HG03571 (cell line): ENCODE data around the gene NOX4.

Experiments used
- ATAC-seq: cut with Tn5 transposase; IDR thresholded peaks from one replicate; pipeline ENCODE4 v1.9.1; 2021; ENCODE audit not compliant: unreplicated experiment

The NOX4 gene

DNA sequence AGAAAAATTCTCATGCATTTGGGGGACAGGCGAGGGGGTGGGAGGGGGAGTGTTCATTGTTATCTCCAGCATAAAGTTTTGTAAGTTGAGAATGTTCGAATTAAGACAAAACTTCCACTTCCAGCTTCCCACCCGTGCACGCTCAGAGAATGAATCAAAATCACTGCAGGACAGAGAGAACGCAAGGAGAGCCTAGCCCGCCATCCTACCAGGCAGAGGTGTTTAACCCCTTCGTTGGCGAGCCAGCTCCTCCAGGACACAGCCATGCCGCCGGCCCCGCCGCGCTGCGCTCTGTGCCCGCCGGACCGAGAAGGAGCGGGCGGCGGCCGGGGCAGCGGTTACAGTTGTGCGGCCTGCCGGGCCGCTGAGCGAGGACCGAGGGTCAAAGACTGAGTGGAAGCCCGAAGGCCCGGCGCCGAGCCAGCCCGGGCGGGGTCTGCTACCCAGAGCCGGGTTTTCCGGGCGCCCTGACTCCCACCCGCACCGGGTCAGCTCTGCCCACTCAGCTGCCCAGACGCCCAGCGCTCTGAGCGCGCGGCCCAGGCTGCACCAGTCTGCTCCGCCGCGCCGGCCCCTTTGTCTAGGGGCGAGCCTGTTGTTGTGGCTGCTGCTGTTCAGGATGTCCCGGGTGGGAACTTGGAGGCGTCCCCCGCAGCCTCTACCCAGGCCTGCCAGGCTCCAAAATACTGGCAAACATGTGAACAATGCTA lies at the start of gene NOX4:
Gene NOX4, minus strand, starts transcription at position 395 of the 710 bp plus-strand sequence. Its CDS starts 129 bp downstream, at position 266.
- ATAC-seq, result no peak

DNA sequence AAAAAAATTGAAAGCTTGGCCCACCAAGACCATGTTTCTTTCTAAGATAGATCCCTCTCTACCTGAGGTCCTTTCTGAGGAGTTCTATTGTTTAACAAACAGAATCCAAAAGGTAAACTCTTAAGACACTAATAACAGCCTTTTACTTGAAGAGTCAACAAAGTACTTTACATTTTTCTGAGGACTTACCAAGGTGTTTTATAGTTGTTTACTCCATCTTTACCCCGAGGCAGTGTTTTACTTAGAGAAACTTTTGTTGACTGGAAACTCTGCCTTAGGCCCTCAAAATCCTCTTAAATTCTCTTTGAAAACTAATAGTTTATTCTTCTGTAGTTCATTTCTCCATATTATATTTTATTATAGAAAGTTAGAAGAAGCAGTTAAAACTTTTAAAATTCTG lies 49.7 kb upstream of the NOX4 start:
- ATAC-seq, result no peak

DNA sequence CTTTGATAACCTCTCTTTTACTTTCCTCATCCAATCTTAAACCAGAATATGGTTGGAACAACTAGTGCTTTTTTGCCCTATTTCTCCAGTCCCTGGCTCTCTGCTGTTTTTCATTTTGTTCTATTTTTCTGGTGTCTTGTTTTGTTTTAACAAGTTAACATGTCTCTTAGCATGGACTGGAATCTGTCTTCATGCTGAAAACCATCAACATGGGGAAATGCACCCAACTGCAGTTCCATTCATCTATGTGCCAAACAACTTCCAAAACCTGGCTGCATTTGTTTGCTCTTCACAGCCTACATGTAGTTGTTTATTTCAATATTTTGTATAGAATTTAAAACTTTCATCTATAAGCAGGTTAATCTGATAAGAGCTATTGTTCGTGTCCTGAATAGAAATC lies 46.8 kb upstream of the NOX4 start:
- no peak for ATAC-seq

DNA sequence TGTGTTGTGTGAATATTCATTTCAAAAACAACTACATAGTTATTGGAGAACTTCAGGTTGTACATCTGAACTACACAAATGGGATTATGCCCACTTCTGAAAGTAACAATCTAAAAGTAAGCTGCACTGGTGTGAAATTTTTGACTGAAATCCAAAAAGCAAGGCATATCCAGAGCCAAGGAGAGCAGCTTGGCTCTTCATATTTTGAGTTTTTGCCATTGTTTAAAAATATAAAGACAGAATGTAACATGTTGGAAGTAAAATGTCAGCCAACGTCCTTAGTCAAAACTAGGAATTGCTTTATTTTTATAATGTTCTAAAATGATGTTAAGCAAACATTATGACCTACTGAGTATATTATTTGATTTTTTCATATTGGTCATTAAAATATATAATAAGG lies 45.8 kb upstream of the NOX4 start:
- ATAC-seq, result no peak

DNA sequence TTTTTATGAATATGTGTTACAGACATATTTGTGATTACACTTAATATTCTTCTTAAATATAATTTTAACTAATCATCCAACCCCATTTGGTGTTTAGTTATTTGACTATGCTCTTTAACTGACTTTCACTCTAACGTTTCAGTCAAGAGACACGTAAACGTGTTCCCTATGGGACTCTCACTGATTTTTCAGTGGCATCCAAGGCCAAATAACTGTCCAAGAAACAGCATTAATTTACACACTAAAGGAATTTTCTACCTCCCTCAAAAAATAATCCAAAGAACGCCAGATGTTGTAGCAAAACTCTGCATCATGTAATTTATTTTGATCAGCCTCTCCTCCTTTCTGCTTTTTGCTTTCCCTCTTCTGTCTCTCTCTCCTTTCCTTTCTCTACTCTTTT lies 44.0 kb upstream of the NOX4 start:
- ATAC-seq, result no peak

DNA sequence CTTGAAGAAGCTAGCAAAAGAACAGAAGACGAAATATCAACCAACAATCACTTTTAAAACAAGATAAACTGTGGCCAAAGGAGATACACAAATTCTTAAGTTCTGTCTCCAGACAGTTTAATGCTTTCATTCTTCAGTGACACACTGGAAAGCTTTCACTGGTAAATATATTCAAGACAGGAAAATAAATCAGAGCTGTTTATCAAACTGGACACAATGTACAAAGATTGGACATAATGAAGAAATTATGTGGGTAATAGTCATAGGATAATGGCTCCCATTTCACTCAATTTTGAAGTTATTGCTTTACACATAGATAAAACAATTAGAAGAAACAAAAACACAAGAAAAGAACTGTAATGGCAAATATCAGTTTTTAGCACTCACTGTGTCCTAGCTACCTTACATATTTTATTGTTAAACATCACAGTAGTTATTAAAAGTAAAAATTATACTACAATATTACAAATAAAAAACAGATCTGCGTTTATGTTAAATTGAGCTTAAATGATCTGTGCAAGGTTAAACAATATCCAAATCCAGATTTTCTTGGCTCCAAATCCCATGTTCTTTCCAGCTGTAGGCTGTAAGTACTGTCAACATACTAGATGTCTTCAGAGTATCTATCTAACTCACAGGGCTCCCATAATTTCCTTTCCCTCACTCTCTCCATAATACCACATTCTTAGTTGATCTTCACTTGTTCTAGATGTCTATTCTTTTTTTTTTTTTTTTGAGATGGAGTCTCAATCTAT lies 38.6 kb upstream of the NOX4 start:
- no peak for ATAC-seq

DNA sequence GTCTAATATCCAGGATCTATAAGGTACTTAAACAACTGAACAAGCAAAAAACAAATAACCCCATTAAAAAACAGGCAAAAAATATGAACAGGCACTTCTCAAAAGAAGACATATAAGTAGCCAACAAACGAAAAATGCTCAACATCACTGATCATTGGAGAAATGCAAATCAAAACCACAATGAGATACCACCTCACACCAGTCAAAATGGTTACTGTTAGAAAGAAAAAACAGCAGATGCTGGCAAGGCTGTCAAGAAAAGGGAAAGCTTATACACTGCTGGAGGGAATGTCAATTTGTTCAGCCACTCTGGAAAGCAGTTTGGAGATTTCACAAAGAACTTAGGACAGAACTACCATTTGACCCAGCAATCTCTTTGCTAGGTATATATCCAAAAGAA lies 30.6 kb upstream of the NOX4 start:
- no peak for ATAC-seq

DNA sequence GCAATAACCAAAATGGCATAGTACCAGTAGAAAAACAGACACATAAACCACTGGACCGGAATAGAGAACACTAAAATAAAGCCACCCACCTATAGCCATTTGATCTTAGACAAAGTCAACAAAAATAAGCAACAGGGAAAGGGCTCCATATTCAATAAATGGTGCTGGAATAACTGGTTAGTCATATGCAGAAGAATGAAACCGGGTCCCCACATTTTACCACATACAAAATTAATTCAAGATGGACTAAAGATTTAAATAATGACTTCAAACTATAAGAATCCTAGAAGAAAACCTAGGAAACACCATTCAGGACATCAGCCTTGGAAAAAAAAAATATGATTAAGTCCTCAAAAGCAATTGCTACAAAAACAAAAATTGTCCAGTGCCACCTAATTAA lies 30.1 kb upstream of the NOX4 start:
- no peak for ATAC-seq

DNA sequence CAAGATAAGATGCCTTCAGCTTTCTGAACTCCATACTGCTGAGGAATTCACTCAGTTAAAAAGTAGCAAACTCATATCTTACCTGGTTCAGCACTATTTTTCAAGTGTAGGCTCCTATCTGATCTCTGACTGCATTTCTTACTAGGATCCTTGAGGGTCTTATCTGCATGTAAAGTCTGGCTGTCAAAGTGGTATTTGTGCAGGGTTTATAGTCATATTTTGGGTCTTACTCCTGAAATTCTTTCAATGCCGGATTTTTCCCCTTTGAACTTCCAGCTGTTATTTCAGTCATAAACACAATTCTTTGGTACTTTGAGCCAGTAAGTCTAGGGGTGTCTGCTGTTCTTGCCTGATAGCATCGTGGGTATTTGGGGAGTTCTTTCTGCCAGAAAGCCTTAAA lies 25.3 kb upstream of the NOX4 start:
- ATAC-seq, result no peak

DNA sequence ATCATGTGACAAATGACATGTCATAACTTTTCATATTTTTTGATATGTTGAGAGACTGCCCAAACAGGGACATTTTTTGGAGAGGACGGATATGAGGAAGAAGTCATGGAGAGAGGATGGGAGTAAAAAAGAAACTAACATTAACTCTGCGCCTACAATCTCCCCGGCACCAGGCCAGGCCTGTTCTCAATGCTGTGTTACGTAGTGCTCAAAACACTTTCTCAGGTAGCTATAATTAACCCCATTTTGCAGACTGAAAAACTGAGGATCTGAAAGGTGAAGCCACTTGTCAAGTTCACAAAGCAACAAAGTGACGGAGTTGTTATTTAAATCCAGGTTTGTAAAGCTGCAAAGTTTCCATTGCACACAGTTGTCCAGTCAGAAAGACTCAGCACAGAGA lies 17.4 kb upstream of the NOX4 start:
- ATAC-seq, result no peak

DNA sequence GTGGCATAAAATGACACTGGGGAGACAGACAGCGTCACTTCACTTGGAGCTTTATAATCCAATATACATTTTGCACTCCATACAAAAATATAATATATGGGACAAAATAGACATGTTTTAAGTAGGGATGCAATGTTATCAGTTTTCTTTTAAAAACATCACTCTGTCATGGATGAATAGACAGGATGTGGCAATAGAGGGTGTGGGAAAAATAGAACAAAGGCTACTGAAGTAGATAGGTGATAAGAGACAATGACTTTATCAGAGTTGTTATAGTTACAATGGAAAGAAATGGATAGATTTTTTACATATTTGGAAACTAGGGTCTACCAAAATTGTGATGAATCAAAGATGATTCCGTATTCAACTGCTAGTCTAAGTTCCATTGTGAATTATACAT lies 13.1 kb upstream of the NOX4 start:
- no peak for ATAC-seq

DNA sequence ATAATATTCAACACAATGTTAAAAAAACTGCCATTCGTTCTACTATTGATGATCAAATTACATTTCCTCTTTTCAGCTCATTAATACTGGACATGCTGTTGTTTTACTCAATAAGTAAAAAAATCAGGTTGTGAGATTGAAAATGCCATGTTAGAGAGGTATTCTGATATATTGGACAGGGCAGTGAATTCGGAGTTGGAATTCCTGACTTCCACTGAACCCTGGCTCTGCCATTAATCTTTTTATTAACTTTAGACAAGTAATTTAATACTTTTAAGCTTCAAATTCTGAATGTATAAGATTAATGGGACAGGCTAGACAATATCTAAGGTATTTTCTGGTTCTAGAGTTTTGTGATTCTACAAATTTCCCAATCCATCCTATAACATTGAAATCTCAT lies 12.2 kb upstream of the NOX4 start:
- no peak for ATAC-seq

DNA sequence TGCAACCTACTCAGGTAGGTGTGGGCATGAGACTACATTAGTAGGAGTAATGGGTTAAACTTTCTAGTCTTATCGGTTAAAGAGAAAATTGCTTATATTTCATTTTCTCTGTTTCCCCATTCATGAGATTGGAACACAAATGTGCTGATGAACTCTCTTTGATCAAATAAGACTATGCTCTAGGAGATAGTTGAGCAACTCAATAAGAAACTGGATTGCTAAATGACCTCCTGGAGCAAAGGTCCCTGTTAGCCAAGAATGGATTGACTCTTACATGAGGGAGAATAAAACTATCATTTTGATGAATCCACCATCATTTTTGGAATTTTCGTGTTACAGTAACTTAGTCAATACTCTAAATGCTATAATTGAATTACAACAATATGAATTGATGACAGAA lies 11.1 kb upstream of the NOX4 start:
- ATAC-seq, result no peak

DNA sequence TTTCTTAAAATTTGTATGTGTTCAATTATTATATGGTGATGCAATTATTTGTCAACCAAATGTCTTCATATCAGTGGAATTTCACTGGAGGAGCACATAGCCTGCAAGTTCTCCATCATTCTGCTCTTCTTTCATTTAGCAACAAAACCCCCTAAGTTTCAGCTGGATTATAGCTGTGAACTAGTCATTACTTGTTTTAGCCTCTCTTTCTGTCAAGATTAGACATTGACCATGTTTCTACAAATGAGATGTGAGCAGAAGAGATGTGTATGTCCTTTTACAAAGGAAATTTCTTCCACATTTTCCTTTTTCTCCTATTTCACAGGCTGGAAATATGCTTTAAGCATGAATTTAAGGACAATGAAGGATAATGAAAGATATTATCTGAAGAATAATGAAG lies 9.2 kb upstream of the NOX4 start:
- no peak for ATAC-seq

DNA sequence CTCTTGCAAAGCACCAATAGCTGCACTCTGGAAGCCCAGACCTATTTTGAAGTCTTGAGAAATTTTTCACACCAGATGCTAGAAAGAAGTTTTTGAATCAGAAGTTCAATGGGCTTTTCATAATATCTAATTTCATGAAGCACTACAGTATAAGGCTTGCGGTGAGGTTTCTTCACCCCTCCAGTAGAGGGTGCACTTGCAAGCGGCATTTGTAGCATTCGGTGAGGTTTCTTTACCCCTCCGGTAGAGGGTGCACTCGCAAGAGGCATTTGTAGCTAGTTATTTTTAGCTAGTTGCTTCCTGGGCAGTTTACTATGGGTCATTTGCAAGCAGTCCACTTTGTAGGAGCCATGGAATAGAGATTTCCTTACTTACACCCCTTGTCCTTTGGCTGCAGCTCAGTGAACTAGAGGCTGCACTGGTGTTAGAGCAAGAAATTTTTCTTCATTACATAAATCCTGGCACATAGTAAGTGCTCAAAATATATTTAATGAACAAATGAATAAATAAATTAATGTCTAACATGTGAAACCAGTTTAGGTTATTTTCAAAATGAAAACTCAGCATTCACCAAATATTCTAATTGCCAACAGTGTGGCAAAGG lies 7.8 kb upstream of the NOX4 start:
- no peak for ATAC-seq

DNA sequence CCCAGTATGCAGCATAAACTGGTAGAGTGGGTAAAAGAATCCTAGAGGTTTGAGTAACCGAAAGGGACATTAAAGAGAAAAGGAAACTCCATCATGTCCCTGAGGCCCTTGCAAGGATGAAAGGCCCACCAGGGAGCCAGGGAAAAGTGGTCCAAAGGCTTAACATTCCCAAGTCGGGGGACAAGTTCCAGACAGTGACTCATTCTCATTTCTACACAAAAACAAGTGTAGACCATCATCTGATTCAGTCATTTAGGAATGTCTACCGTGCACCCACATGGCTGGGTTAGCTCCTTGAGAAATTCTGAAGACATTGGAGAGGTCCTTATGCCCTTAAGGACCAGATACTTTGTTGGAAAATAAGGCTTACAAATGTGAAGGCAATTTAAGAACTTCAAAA lies 4.8 kb upstream of the NOX4 start:
- ATAC-seq, result no peak

DNA sequence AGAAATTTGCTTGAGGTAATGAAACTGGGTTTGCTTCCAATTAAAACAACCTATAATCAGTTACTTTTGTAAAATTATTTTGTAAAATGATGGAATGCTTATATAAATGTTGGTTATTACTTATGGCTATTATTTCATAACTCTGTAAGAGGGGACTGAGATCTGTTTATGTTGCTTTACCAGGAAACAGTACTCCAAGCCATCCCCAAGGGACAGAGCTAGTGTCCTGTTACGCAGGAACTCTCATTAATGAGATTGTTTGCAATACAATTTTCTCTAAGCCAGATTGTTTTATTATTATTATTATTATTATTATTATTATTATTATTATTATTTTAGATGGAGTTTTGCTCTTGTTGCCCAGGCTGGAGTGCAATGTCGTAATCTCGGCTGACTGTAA lies 2.3 kb upstream of the NOX4 start:
- no peak for ATAC-seq

DNA sequence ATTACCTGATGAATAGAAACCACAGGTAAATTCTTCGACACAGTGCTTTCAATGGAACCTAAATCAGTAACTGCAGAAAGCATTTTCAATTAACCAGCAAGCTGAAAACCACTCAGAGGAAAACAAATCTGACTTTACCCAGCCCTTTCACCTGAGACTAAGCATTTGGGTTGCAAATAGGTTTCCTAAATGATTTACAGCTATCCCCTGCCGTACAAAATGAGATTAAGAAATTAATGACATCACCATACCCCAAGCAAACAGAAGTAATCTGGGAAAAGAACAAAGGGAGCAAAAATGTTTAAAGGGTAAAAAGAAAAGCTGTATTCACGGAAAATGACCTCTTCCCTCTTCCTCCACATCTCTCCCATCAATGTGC lies 584 bp downstream of the NOX4 start:
- ATAC-seq, result no peak

DNA sequence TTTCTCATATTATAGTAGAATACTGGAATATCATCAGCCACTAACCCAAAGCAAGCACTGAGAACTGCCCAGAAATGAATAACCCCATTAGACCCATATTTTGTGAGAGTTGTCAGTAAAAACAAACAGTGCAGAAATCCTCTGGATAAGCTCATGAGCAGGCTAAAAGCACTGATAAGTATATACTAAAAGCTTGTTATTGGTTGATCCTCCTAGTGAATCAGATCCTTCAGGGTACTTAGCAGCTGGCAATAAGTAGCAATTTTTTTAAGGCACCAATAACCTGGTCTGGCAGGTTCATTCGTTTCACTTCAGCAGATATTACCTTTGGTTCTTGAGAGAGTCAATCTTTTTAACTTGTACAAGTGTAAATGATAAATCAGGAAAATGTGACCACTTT lies 1.2 kb downstream of the NOX4 start:
- ATAC-seq, result no peak

DNA sequence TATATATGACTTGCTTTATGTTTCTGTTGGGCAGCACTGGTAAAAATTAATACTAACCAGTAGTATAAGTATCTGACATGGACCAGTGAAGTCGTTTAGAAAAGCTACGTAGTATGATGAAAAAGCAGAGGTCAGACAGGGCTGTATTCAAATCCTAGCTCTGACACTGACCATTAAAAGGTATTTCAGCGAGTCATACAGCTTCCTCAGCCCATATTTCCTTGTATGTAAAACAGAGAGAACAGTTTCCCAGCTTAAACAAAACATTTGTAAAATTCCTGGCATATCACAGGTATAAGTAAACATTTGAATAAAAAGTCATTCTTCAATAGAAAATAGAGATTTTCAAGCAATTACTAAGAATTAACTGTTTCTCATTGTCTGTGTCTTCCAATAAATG lies 4.2 kb downstream of the NOX4 start:
- no peak for ATAC-seq

DNA sequence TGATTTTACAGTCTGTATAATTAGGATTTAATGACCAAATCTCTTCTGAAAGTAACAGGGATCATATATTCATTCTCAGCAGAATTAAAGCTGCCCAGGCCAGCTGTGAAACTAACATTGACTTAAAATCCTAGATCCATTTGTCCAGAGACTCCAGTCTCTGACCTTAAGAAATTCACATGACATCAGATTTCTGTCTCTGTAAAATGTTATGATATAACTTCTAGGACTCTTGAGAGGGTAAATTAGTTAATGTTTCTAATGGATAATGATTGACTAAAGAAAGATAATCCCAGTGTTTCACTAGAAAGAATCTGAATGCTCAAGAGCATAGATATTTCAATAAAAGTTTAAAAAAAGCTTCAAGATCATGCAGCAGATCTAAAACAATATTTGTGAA lies 6.3 kb downstream of the NOX4 start:
- ATAC-seq, result no peak

DNA sequence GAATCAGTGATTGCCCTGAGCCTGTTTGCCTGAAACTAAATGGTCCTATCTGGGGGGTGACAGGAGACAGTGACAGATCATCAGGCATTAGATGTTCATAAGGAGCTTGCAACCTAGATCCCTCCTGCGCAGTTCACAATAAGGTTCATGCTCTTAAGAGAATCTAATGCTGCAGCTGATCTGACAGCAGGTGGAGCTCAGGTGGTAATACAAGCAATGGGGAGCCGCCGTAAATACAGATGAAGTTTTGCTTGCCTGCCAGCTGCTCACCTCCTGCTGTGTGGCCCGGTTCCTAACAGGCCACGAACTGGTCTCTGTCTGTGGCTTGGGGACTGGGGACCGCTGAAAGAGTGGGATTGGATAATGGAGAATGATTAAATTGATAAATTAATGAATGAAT lies 14.0 kb downstream of the NOX4 start:
- no peak for ATAC-seq
